ENCODE data around the gene TMTC1.

TMTC1 gene

DNA sequence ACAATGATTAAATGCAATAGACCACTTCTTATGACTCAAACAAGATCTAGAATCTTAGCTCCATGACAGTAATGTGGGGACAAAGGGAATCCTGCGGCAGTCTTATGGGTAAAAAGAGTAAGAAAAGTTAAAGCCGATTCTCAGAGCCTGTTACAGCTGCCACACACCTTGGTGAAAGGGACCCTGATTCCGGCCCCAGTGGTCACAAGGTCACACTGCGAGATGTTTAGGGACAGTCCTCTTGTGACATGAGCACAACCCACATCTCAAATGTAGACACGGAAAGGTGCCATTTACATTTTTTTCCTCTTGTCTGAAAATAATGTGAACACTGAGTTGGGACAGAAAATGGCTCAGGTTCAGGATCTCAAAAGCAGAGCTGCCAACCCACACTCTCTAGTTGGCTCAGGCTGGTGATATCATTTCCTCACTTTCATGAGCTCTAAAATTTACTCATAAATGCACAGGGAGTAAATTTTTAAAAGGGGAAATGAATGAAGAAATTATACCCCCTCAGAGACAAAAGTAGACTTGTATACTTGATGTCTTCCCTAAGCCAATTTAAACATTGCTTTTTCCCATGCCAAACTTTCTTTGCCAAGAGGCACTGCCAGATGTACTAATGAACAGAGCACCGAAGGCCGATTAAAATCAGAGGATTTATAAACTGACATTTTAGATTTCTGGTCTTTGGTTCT lies 173.1 kb downstream of the TMTC1 start:
- DNase-seq: no peak

DNA sequence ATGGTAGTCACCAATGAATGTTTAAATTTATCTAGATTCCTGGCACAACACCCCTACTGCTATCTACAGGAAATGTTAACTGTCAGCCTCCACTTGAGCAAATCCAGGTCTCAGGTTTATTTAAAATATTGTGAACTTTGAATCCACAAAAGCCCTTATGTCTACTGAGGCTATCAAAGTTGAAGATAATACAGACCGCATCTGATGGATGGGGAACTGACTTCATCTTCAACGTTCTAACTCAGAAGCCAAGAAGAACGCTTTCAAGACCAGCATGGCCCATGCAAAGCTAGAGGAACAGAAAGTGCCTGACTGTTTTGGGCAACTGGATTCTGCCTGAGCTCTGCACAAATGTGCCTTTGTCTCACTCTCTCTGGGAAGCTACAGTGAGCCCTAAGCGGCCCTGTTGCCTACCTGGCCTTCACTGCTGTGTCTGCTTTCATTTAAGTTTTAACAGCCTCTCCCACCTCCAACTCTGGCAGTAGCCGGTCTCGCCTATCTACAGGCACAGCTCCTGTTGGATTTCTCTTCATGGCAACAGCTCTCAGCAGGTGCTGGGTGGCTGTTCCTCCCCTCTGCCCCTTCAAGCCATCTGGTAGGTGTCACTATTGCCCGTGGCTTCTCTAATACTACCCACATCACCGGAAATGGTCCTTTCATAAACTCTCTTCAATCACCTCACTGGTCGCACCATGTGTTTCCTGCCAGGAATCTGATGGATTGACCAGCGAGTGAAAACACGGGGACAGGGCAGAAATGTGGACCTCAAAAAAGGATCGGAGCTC lies 174.1 kb downstream of the TMTC1 start:
- DNase-seq: no peak

DNA sequence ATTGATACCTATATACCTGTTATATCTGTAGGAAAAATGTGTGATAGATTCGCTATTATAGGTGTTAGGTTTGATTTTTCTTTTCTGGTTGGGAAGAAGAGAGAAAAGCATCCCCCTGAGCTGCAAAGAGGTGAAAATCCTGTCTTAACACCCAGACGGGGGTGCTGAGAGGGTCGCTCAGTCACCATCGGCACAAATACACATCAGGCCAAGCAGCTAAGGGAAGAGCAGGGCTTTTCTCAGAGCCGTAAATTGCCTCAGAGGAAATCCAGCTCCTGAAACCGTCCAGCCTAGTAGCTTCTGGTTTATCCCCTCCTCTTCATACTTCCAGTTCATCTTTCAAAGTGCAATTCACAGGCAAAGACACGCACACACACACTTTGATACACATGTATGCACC lies 175.2 kb downstream of the TMTC1 start:
- DNase-seq: no peak

DNA sequence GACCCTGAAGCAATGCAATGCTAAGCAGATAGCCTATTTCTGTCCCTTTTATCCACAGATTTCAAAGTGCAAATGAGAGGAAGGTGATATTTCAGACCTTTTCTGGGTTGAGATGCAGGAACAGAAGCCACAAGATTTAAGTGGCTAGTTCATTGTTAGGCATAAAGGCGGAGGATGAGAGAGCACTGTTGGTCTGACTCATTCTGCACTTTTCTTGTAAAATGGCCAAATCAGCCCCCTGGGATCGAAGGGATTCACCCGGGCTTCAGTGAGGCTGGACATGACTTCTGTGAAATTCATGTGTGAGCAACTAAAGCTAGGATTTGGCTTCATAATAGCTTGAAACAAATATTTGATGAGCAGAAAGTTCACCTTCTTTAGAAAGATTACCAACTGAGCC lies 184.4 kb downstream of the TMTC1 start:
- no peak for DNase-seq

DNA sequence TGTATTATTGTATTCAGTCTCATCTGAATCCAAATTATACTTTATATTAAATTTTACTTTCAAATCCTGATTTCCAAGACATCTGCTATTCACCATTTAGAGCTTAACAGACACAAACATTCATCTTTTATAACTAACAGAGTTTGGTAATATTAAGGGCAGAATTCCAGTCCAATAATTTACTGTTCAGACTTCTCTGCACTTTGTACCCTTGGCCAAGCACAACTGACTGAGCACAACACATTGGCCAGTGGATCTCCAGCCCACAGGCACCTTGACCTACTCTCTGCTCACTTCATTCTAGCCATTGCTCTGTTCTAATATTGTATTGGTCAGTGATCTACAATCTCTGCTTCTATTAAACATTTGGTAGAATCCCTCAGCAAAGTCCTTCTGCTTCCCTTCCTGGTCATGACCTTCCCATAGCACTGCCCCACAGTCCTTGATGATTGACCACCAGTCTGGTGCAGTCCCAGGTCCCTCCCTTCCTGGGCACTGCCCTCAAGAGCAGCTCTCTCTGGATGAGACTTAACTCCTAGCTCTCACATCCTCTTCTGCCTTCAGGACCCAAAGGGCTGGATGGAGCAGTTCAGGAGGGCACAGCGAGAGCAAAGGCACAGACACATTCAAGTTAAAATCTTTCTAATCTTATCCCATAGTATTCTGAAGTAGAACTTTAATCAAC lies 188.5 kb downstream of the TMTC1 start:
- DNase-seq: no peak

DNA sequence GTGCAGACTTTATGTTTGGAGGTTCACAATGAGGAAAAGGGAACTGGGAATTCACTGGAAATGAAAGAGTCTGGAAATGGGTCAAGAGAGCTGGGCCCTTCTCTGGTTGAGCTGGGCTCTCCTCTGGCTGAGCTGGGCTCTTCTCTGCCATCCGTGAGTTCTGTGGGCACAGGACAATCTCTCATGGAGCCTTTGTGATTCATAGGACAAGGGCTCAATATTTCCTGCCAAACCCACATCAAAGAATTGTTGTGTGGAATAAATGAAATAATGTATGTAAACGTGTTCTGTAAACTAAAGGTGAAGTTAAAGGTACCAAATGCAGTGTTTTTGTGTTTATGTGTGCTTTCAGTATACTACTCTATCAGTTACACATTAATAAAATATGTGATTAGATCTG lies 190.7 kb downstream of the TMTC1 start:
- DNase-seq: no peak

DNA sequence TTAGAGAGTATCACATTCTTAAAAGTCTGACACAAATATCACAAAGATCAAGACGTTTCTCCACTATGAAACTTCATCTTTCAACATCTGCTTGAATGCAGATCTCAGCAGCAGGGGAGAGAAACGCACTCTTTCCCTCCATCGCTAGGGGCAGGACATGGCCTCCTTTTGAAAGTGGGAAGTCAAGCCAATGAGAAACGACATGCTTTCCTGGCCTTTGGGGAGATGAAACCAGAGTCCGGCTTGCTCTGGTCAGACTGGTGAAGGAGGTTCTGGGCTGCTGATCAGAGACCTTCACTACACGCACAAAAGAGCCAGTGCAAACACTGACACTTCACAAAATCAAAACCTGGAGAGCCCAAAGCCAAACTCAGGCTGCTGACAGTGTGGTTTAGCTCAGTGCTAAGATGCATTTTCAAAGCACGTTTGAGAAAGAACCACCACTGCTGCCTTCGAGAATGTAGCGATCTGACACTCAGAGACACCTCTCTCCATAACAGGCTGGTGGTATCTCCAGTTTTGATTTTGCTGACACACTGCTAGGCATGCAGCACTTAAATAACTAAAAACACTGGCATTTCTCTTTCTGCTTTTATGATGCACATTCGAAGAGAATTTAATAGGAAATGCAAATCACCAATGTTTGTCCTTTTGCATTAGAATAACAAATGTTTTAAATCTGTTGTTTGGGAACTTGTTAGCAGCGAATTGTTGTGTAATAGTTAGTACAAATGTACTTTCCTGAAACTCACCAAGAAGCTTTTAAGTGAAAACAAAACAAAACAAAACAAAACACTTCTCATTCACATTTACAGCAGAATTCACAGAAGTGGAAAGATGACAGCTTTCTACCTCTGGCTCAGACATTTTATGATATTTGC lies 192.4 kb downstream of the TMTC1 start:
- no peak for DNase-seq

DNA sequence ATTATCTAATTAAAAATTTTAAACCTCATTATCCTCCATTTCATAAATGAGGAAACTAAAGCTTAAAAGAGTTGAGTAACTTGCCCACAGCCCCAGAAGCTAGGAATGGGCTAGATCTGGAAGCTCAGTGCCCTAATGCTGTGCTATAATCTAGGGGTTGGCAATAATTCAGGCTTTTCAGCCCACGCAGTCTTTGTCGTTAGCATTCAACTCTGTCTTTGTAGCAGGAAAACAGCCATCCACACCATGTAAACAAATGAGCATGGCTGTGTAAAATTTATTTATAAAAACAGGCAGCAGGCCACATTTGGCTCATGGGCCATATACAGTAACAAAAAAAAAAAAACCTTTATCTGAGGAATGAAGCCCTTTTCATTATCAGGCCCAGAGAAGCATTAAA lies 193.9 kb downstream of the TMTC1 start:
- DNase-seq: no peak

DNA sequence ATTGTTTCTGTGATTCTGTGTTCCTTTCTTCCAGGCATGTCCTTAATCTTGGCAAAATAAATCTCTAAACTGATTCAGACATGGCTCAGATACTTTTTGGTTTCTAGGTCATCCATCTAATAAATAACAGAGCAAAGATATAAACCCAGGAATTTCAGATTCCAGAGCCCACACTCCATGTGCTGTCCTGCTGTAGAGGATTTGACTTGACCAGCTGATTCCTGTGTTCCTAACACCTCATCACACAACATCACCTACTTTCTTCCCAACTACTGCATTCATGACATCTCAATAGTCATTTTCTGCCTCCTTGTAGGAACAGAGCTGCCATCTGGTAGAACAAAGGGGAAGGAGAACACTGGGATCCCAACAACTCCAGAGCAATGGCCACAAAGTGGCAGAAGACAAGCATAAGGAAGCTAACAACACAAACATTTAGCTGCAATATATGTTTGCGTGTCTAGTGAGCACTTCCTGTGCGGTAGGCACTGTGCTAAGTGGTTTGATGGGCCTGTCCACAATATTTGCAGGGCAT lies 194.4 kb downstream of the TMTC1 start:
- DNase-seq: no peak

DNA sequence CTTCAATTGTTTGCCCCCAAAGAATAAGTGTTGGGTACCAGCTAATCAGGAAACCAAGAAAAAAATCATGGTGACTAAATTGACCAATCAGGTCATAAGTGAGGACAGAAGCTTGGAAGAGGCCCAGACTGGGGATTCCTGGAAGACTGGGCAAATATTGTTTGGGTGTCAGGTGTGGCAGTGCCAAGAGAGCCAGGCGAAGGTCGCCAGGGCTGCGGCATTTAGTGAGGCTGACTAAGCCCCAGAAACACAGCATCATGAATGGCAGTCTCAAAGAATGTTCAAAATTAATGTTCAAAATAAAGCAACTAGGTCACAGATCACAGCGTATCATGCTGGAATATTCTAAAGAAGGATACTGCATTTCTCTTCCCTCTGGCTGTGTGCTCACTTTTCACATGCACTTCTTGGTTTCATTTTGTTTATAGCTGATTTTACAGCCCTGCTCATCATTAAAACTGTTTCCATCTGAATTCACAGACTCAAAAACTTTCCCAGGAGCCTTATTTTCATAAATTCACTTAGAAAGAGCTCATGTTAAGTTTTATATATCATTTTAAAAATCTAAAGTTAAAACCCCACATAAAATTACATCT lies 201.0 kb downstream of the TMTC1 start:
- no peak for DNase-seq

DNA sequence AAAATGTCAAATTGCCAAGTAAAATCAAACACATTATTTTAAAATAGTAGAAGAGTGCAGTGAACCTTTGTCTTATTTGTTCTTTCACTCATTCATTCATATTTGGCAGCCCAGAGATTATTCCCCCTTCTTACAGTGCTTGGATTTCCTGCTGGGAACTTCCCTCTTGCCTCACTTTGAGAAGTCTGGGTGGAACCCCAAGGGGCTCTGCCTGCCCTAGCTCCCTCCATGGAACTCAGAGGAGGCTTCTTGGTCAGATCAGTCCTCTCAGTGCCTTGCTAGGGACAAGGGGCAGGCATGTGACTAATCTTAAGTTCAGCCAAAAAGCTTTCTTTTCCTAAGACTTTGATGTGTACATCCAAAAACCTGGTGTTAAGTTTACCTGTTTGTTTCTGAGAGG lies 201.6 kb downstream of the TMTC1 start:
- no peak for DNase-seq

DNA sequence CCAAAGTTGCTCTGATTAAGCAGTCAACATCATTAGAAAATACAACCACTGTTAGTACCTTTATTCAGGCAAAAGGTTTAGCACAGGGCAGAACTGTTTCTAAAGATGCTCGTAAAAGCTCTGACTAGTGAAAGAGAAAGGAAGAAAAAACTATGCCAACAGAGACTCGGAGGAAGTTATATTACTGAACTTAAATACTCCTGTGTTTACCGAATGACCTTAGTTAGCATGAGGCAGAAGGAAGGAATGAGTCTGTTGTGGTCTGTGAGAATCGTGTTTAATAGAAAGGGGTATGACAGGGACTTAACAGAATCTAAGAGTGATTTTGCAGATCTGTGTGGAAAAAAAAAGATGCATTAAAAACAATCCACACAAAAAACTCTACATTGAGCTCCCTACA lies 202.1 kb downstream of the TMTC1 start:
- DNase-seq: no peak

DNA sequence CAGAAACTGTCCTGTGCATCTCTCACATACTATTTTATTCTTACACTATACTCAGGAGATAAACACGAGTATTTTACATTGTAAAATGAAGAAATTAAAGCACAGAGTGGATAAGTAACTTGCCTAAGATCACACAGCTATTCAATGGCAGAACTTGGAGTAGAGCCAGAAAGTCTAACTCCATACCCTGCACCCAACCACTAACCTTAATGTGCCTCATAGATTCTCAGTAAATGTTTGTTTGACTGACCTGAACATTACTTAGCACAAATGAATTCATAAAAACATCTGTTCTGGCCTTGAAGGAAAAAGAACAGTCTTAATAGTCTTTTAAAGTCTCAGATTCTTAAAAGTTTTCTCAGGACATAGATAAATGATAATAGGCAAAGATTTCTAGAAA lies 202.8 kb downstream of the TMTC1 start:
- no peak for DNase-seq

DNA sequence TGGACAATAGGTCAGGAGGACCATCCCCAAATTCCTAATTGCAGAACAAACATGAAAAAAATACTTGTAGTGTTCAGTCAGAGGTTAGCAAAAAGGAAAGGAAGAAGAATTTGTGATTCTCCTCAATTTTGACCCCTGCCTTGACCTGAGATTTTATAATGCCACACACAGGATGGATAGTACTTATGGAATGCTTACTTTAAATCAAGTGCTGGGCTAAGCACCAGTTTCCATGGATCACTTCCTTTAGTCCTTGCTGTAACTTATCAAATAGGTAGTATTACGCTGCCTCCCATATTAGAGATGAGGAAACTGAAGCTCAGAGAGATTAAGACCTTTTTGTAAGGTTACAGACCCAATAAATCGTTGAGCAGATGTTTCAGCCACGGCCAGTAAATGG lies 205.0 kb downstream of the TMTC1 start:
- no peak for DNase-seq

DNA sequence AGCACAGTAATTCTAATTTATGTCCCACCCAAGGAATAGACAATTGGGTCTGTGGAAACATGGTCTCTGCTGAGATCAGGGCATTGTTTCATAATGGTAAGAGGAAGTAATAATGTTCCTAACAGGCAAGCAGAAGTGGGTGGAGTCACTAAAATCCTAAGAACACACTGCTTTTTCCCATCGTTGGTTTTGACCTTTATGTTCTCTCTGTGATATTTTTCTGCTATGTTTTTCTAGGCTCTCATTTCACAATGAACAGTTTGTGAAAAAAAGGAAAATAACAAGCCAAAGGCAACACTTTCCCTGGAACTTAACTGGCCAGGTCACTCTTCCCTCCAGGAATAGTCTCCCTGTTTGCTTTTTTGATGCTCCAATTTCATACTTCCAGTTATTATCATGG lies 205.7 kb downstream of the TMTC1 start:
- DNase-seq: no peak

DNA sequence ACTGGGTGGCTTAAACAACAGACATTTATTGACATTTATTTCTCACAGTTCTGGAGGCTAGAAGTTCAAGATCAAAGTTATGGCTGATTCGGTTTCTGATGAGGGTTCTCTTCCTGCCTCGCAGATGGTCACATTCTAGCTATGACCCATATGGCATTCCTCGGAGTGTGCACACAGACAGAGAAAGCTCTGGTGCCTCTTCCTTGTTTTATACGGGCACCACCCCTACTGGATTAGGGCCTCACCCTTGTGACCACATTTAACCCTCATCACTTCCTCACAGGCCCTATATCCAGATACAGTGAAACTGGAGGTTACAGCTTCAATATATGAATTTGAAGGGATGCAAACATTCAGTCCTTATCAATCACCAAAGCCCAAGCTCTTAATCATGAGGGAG lies 209.2 kb downstream of the TMTC1 start:
- DNase-seq: no peak

DNA sequence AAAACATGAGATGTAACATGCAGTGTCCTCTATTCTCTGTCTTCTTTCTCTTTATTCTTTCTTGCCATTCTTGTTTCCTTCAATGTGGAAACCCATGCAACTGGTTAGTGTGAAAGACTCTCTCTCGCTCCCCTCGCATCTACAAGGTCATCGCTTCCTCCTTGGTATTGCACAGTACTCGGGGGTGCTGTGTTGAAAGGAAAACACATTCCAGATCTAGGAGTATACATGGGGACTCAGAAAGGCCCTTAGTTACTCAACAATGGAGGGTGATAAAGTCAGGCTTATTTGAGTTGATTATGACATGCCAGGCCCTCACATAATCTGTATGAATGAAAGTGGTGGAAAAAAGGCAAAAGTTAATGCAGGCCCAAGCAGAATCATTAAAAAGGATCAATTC lies 210.8 kb downstream of the TMTC1 start:
- no peak for DNase-seq

DNA sequence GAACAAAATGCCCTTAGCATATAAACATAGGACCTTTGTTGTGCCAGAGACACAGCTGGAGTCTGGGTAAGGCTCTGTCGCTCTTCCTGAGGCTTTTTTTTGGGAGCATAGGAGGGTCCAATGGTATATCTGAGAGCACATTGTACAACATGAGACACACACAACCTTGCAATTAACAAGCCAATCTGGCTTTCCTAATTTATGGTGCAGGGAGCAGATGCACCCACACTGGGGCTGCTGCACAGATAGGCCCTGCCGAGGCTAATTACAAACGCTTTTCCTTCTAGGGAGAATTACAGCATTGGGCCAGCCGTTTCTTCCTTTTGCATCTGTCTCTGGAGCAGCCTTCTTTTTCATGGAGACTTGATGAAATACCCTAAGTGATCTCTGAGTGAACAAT lies 211.3 kb downstream of the TMTC1 start:
- no peak for DNase-seq

DNA sequence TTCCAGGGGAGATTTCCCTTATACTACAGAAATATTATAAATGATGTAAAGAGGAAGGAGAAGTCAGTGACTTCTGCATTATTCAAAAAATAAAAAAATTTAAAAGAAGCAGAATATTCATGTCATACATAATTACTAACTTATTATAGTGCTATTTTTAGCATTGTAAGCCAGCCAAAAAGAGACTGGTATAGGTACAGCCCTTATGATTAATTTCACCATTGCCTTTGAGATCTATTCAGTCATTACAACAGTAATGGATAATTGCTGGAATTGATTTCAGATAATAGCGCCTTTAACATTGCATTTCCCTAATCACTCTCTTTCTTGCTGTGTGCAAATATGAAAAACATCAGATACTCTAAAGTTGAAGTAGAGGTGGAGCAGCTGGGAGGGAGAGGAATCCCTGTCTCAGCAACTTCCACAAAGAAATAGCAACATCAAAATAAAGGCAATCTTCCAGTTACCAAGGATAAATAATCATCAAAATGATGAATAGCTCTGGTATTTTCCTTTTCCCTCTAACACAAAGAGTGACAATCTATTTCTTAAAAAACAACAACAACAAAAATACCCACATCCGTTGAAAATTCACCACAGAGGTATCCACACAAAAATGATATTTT lies 214.5 kb downstream of the TMTC1 start:
- no peak for DNase-seq

DNA sequence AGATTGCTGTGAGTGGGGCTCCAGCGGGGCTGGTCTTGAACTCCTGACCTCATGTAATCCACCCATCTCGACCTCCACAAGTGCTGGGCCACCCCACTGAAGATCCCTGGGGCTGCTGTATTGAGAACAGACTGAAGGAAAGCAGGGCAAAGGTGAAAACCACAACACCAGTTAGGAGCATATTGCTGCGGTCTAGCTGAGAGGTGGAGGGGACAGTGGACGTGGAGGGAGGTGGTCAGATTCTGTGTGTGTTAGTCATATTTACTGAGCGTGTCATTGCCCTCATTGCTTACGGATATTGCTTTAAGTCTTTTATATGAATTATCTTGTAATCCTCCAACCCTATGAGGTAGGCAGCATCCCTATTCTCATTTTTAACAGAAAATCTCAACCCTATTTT lies 217.3 kb downstream of the TMTC1 start:
- no peak for DNase-seq

DNA sequence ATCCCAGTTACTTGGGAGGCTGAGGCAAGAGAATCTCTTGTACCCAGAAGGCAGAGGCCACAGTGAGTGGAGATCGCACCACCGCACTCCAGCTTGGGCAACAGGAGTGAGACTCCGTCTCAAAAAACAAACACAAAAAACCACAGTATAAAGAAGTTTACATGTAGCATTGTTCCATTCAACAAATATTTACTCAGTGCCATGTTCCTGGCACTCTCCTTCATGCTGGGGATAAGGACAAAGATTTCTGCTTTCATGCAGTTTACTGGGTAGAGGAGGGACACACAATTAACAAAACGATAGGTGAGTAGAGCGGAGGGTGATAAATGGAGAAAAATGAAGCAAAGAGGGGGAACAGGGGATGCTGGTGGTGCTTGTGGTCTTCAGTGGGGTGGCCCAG lies 218.0 kb downstream of the TMTC1 start:
- DNase-seq: no peak

DNA sequence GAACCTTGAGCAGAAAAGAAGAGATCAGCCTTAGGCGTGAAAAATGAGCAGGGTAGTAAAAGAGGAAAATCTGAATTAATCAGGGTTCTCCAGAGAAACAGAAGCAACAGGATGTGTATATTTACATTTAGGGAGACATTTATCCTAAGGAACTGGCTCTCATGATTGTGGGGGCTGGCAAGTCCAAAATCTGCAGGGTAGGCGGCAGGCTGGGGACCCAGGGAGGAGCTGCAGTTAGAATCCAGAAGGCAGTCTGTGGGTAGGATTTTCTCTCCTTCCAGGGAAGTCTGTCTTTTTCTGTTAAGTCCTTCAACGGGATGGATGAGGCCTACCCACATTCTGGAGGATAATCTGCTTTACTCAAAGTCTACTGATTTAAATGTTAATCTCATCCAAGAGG lies 218.8 kb downstream of the TMTC1 start:
- DNase-seq: no peak

Measured in NCI-H1417 treated with DMSO at 0.1 percent for 48 hours (cell line).